Measurements from ENCODE around the gene HAGHL.

Gene HAGHL

GRCh38 chr16:718922-719321 lies 8.0 kb upstream of the HAGHL start:
- no peaks in the 10 kb centered on the region for H3K36me3 Mint-ChIP-seq (ENCODE audit: low read depth)
- no peaks in the 10 kb centered on the region for H3K9me3 Mint-ChIP-seq
- H3K4me1 Mint-ChIP-seq (ENCODE audit: low read depth) = peaks cover 3% of the 10 kb centered on the region
- H3K27ac Mint-ChIP-seq = no peak overlapping the region
- peaks cover 10% of the 10 kb centered on the region for H3K27me3 Mint-ChIP-seq (ENCODE audit: low read depth)
- DNase-seq (ENCODE audit: low spot score) = no peak
- H3K4me3 Mint-ChIP-seq = peak overlapping the region; percentile 17

GRCh38 chr16:719815-720446 lies 7.0 kb upstream of the HAGHL start:
- Mint-ChIP-seq H3K4me1 (ENCODE audit: low read depth) (peaks cover 3% of the 10 kb centered on the region), H3K27me3 (ENCODE audit: low read depth) (peaks cover 8% of the 10 kb centered on the region), H3K4me3 (peak overlapping the region; percentile 77), H3K27ac (peak overlapping the region; percentile 66), H3K36me3 (ENCODE audit: low read depth) (no peaks in the 10 kb centered on the region), H3K9me3 (no peaks in the 10 kb centered on the region)
- DNase-seq (ENCODE audit: low spot score) = no peak

- peak; percentile 56 for DNase-seq (ENCODE audit: low spot score)
- H3K27ac Mint-ChIP-seq = peak overlapping the region; percentile 66
- peaks cover 3% of the 10 kb centered on the region for H3K4me1 Mint-ChIP-seq (ENCODE audit: low read depth)
- peaks cover 8% of the 10 kb centered on the region for H3K27me3 Mint-ChIP-seq (ENCODE audit: low read depth)
- H3K4me3 Mint-ChIP-seq = peak overlapping the region; percentile 77
- no peaks in the 10 kb centered on the region for H3K9me3 Mint-ChIP-seq
- H3K36me3 Mint-ChIP-seq (ENCODE audit: low read depth) = no peaks in the 10 kb centered on the region
Measured at GRCh38 chr16:720447-720989, 6.4 kb upstream of the HAGHL start.

GRCh38 chr16:720990-721764 lies 5.7 kb upstream of the HAGHL start, which contains the start of gene ANTKMT:
TSS of gene ANTKMT (plus strand) at chr16:721146. CDS start at chr16:721275, 129 bp downstream.
- peak; percentile 81 for DNase-seq (ENCODE audit: low spot score)
- Mint-ChIP-seq H3K4me1 (ENCODE audit: low read depth) (peaks cover 3% of the 10 kb centered on the region), H3K27me3 (ENCODE audit: low read depth) (peaks cover 3% of the 10 kb centered on the region), H3K4me3 (peak within 1 kb of the TSS; percentile 77), H3K27ac (peak within 1 kb of the TSS; percentile 66), H3K36me3 (ENCODE audit: low read depth) (no peaks in the 10 kb centered on the region), H3K9me3 (no peaks in the 10 kb centered on the region)

GRCh38 chr16:721765-722540 lies 5.0 kb upstream of the HAGHL start:
- H3K36me3 Mint-ChIP-seq (ENCODE audit: low read depth) = no peaks in the 10 kb centered on the region
- H3K9me3 Mint-ChIP-seq = no peaks in the 10 kb centered on the region
- H3K27ac Mint-ChIP-seq = peak overlapping the region; percentile 41
- DNase-seq (ENCODE audit: low spot score) = no peak
- H3K4me1 Mint-ChIP-seq (ENCODE audit: low read depth) = peaks cover 3% of the 10 kb centered on the region
- H3K4me3 Mint-ChIP-seq = peak overlapping the region; percentile 51
- H3K27me3 Mint-ChIP-seq (ENCODE audit: low read depth) = no peaks in the 10 kb centered on the region

- H3K27ac Mint-ChIP-seq = no peak overlapping the region
- no peaks in the 10 kb centered on the region for H3K9me3 Mint-ChIP-seq
- no peaks in the 10 kb centered on the region for H3K27me3 Mint-ChIP-seq (ENCODE audit: low read depth)
Measured at GRCh38 chr16:722835-723633, 3.9 kb upstream of the HAGHL start.

GRCh38 chr16:723695-724094 lies 3.2 kb upstream of the HAGHL start:
- Mint-ChIP-seq H3K4me3 (no peak overlapping the region), H3K9me3 (no peaks in the 10 kb centered on the region), H3K36me3 (ENCODE audit: low read depth) (no peaks in the 10 kb centered on the region), H3K27ac (no peak overlapping the region), H3K4me1 (ENCODE audit: low read depth) (peaks cover 3% of the 10 kb centered on the region), H3K27me3 (ENCODE audit: low read depth) (no peaks in the 10 kb centered on the region)
- no peak for DNase-seq (ENCODE audit: low spot score)

More at GRCh38 chr16:722835-723633, 3.9 kb upstream of the HAGHL start:
- peaks cover 3% of the 10 kb centered on the region for H3K4me1 Mint-ChIP-seq (ENCODE audit: low read depth)
- H3K4me3 Mint-ChIP-seq = peak overlapping the region; percentile 48
- H3K36me3 Mint-ChIP-seq (ENCODE audit: low read depth) = no peaks in the 10 kb centered on the region
- no peak for DNase-seq (ENCODE audit: low spot score)

GRCh38 chr16:724188-725040 lies 2.5 kb upstream of the HAGHL start:
- Mint-ChIP-seq H3K4me1 (ENCODE audit: low read depth) (peaks cover 3% of the 10 kb centered on the region), H3K4me3 (no peak overlapping the region), H3K27ac (no peak overlapping the region), H3K36me3 (ENCODE audit: low read depth) (no peaks in the 10 kb centered on the region), H3K9me3 (no peaks in the 10 kb centered on the region), H3K27me3 (ENCODE audit: low read depth) (no peaks in the 10 kb centered on the region)
- DNase-seq (ENCODE audit: low spot score) = no peak

- H3K27me3 Mint-ChIP-seq (ENCODE audit: low read depth) = no peaks in the 10 kb centered on the region
Measured at GRCh38 chr16:725041-725376, 1.9 kb upstream of the HAGHL start.

GRCh38 chr16:725463-726187 lies 1.3 kb upstream of the HAGHL start:
- Mint-ChIP-seq H3K4me1 (ENCODE audit: low read depth) (no peaks in the 10 kb centered on the region), H3K4me3 (no peak overlapping the region), H3K27ac (no peak overlapping the region), H3K36me3 (ENCODE audit: low read depth) (no peaks in the 10 kb centered on the region), H3K27me3 (ENCODE audit: low read depth) (no peaks in the 10 kb centered on the region), H3K9me3 (no peaks in the 10 kb centered on the region)
- no peak for DNase-seq (ENCODE audit: low spot score)

More at GRCh38 chr16:725041-725376, 1.9 kb upstream of the HAGHL start:
- Mint-ChIP-seq H3K9me3 (no peaks in the 10 kb centered on the region), H3K4me3 (no peak overlapping the region), H3K36me3 (ENCODE audit: low read depth) (no peaks in the 10 kb centered on the region), H3K4me1 (ENCODE audit: low read depth) (peaks cover 3% of the 10 kb centered on the region), H3K27ac (no peak overlapping the region)
- no peak for DNase-seq (ENCODE audit: low spot score)

GRCh38 chr16:726188-726437 lies 793 bp upstream of the HAGHL start:
- Mint-ChIP-seq H3K36me3 (ENCODE audit: low read depth) (no peaks in the 10 kb centered on the region), H3K27ac (no peak overlapping the region), H3K27me3 (ENCODE audit: low read depth) (no peaks in the 10 kb centered on the region), H3K4me3 (no peak overlapping the region), H3K9me3 (no peaks in the 10 kb centered on the region), H3K4me1 (ENCODE audit: low read depth) (no peaks in the 10 kb centered on the region)
- no peak for DNase-seq (ENCODE audit: low spot score)

- Mint-ChIP-seq H3K9me3 (no peaks in the 10 kb centered on the region), H3K27me3 (ENCODE audit: low read depth) (no peaks in the 10 kb centered on the region), H3K4me3 (peak overlapping the region; percentile 24), H3K36me3 (ENCODE audit: low read depth) (no peaks in the 10 kb centered on the region), H3K27ac (no peak overlapping the region), H3K4me1 (ENCODE audit: low read depth) (no peaks in the 10 kb centered on the region)
- no peak for DNase-seq (ENCODE audit: low spot score)
Measured at GRCh38 chr16:727291-727977, 528 bp downstream of the HAGHL start.

Measured in T-helper 2 cell treated with Interferon-gamma antibody and Interleukin-4, amounts not matched to agents 5 μg/mL and 100 μg/mL, for 36 hours (primary cell).